Raji (cell line): ENCODE data around the gene PID1.

Experiments used
- POLR2A ChIP-seq: IDR thresholded peaks from 2 replicates; pipeline ENCODE4 v1.6.1; 2011; ENCODE audit warnings: low read depth, low read length, control low read depth; ENCODE audit not compliant: insufficient read depth

The PID1 gene

DNA sequence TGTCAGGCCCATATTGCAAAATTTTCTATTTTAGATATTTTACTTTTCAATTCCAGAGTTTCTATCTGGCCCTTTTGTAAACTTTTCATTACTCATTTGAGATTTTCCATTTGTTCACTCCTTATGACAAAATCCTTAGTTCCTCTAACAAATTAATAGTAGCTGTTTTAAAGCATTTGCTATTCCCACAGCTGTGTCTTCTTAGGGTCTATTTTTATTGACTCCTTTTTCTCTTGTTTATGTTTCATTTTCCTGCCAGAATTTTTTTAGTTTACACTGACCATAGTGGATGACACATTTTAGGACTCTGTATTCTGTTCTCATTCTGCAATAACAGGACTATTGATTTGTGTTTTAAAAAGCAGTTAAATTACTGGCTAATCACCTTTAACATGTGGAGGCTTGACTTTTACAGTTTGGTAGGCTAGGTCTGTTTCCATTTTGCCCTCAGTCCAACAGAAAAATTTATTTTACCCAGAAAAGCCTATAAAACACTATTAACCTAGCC is 30.0 kb downstream of the PID1 start:
- TF ChIP-seq POLR2A, result no peak

DNA sequence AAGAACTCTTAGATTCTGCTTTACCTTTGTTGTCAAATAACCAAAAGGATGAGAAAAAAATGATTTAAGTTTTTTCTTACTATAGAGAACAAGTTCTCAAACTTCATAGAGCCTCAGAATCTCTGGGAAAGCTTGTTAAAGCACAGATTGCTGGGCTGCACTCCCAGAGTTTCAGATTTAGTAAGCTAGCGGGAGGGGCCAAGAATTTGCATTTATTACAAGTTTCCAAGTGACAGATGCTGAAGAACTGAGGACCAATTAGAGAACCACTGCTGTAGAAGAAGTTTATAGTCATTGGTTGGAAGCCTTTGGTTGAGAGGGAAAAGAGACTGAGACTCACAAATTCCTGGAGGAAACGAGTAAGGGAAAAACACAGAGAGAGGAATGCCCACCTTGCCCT is 32.1 kb downstream of the PID1 start:
- TF ChIP-seq POLR2A, result no peak

DNA sequence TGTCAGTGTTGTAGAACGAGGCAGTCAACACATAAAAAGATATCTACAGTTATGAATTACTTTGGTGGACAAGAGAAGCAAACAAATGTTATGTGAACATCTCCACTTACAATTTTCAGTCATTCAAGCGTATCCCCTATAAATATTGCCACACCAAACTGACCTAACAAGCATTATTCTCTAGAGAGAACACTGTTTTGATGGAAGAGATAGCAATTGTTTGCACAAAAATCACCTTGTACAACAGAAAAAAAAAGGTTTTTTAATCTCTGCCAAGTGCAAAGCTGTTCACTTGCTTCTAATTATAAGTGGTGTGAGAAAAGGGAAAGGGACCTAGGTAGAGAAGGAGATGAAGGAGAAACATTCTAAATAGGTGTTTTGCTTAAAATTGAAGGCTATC is 33.8 kb downstream of the PID1 start:
- no peak for TF ChIP-seq POLR2A

DNA sequence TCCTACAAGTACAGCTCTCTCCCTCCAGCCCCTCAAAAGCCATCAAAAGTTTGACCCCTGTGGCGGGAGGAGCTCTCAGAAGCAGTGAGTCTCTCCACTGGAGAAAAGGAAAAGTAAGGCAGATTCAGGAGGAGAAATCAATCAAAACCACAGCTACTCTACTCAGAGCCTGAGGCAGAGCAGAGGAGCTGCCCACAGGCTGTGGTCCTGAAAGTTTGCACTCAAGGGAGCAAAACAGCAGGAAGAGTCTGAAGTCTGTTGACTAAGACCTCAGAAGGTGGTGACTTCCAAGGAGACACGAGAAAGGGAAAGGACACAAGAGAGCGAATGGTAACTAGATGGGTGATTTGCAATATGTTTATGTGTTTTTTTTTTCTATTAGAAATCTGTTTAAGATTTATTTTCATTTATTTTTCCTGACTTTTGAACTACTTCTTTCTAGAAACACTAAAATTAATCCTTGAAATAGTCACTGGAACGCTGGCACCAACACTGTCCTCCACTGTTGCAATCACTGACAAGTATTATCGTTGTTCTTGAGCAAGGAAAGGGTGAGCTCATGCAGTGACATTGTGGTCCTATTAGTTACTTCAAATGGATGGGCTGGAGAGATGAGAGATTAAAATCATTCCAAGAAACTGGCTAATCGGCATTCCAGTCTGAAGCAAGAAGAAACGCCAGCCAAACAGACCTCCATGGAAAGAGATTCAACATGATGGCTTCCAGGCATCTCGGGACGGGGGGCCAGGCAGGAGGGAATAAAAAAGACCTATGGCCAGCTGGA is 35.8 kb downstream of the PID1 start:
- no peak for TF ChIP-seq POLR2A

DNA sequence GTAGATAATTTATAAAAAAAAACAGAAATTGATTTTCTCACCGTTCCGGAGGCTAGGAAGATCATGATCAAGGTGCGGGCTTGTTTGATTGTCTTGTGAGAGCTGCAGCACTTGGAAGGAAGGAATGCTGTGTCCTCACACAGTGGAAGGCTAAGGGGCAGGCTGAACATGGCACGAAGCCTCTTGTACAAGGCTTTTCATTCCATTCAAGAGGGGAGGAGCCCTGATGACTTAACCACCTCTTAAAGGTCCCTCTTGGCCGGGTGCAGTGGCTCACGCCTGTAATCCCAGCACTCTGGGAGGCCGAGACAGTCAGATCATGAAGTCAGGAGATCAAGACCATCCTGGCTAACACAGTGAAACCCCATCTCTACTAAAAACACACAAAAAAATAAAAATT is 39.2 kb downstream of the PID1 start:
- TF ChIP-seq POLR2A, result no peak

DNA sequence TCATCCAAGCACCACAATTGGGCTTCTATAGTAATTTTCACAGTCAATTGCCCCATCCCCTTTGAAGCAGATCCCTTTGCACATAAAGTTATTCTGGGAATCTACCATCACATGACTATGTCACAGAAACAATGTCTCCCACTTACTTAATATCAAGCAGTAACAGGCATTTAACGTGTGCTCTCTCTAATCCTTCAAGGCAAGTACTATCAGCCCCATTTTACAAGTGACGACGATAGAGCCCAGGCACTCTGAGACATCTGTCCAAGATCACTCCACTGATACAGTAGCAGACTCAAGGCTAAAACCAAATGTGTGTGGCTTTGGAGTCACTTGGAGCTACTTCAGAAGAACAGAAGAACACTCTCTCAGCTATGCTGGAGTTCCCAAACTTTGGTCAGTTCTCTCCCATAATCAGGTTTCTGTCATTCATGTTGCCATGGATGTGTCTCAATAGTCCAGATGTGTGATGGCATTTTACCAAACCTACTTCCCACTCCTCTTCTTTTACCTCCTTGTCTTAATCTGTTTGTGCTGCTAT is 39.7 kb downstream of the PID1 start:
- no peak for TF ChIP-seq POLR2A

DNA sequence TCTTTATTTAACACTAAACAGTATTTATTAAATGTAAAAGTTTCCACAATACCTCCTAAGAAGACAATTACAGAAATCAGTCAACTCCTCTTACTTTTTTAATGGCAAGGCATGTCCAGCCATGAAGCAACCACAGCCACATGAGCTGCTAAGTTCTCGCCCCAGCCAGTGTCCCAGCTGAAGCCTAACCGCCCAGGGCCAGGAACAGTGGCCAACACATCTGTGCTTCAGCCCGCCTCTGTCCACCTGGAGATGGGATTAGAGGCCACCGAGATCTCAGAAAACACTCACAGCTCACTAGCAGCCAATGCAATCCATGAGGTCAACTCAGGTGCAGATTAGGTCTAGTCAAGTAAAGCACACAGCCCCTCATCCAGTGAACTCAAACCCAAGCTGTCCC is 40.2 kb downstream of the PID1 start:
- TF ChIP-seq POLR2A, result no peak

DNA sequence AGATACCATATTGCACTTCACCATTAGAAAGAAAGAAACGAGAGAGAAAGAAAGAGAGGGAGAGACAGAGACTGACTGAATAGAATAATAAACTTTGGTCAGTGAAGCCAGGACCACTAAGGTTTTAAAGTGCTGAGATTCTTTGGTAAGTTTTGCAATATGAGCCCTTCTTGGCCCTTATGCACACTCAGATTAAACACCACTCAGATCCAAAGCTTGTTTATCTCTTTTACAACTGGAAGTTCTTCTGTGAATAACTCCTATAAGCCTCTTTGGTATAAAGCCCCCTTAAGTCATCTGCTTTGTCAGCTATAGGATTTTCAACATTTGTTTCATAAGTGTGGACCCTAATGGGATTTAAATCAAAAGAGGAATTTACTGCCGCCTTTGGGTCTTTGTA is 40.8 kb downstream of the PID1 start:
- no peak for TF ChIP-seq POLR2A

DNA sequence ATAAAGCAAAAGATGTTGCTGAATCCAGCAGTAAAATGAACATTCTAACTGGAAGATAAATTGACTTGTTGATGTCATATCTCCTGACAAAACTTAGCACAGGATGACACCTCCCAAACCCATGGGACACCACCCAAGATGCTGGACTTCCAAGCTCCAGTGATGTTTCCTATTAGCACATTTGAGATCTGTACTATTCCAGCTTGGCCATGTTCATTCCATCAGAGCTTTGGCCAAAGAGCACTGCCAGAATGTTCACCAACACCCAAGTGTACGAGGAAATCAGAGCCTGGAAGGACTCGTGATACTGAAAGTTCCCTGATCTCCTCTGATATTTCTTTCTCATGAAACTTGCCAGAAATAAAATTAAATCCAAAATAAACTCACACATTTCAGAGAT is 44.7 kb downstream of the PID1 start:
- no peak for TF ChIP-seq POLR2A

DNA sequence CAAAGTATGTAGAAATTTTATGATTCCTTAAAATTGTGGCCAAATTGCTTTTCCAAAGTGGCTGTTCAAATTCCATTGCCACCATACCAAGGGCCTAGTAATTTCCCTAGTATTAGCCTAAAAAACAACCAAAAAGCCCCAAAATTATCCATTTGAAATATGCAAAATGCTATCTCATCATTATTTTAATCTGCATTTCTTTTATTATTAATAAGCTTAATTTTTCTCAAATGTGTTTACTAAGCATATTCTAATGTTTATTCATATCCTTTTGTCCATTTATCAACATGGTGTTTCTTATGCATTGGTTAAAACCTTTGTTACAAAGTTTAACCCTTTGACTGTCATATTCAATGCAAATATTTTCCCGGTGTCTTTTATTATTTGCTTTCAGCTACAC is 48.0 kb downstream of the PID1 start:
- no peak for TF ChIP-seq POLR2A

DNA sequence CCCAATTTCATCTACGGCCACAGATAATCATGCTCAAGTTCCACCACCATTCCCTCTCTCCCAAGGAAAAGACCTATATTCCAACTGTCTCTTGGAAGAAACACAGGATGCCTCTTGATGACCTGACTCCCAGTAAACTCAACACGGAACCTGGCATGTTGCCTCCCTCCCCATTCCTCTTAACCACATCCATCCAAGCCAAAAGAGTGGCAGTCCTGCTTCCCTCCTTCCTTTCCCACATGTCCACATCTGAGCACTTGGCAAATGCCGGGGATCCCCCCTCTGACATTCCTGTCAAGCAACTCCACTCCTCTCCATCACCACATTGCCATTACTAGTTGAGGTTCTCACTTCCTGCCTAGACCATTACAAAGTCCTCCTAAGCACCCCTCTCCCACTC is 49.4 kb downstream of the PID1 start:
- TF ChIP-seq POLR2A, result no peak

DNA sequence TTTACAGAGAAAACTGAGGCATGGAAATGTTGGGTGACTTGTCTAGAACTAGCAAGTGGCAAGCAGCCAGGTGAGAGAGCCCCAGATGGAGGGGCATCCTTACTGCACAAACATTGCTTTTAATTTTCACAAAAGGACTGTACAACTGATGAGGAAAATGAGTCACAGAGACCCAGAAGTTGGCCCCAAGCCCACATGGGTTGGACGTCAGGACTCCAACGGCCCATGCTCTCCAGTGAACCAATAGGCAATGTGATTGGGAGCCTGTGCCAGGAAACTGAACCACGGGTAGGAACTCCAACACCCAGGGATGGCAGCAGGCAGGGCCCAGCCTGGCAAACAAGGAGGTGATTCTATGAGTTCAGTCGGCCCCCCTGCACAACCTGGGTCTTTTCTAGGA is 50.8 kb downstream of the PID1 start:
- no peak for TF ChIP-seq POLR2A

DNA sequence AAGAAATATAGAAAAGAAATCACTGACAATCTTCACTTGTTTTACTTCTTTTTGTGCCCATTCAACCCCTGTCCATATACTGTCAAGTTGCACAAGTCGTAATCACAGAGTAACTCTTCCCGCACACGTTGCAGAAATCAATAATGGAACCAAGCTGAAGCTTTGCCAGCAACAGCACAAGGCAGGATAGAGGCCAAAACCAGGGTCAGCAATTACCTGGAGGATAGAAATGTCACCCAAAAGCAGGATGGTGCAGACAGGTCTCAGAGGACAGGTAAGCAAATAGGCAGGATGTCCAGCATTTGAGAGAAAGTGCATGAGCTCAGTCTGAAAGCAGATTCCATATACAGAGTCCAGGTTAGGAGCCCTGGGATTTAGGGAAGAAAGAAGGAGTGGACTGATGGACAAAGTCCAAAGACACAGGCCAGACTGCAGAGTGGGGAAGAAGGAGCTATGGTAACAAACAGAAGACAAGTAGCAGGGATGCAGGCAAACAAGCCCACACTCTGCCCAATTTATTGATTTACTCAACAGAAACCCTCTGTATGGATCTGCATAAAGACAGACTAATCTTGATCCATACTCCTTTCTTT is 52.7 kb downstream of the PID1 start:
- TF ChIP-seq POLR2A, result no peak

DNA sequence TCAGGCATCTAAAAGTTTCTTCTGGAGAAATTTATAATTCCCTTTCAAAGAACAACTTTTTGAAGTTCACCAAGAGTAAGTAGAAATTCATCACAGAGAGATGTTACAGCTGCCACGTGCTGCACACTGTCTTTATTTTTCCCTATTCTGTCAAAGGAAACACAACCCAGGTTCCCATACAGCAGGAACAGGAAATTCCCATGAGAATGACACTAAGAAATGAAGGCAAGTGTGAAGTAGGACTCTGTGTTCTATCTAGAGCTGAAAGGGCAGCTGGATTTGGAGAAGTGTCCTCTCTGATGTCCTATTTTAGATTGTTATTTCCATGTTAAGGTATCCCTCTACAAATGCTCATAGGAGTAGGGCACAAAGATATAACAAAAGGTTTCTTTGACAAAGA is 58.8 kb downstream of the PID1 start:
- TF ChIP-seq POLR2A, result no peak

DNA sequence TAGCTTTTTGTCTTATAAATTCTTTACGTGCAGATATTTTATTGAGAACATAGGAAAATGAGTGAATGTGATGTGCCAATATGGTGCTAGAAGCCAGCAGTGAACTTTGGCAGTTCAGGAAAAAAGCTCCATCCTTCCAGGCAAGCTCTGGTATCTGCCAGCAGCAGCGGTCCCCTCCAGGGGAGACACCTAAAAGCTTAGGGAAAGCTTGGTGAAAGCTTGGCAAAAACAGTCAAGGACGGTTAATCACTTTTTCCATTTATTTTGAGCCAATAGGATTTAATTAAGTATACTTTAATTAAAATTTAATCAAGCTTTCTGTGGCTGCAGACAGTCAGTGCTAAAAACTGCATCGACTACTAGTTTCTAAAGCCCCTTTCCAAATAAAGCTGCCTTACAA is 60.4 kb downstream of the PID1 start:
- TF ChIP-seq POLR2A, result no peak

DNA sequence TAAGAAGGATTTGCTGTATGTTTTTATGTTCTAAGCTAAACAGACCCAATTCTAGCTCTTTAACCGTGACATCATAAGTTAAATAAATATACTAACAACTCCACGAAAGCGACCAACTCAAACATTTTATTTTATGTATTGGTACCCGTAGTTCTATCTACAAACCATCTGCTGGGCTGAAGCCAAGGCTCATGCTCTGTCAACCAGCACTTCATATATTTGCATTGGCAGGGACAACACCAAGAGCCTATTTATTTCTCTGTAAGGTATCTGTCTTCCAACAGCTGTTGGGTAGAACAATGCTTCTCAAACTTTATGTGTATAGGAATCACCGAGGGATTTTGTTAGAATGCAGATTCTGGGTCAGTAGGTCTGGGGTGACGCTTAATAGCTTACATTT is 64.5 kb downstream of the PID1 start:
- TF ChIP-seq POLR2A, result no peak

DNA sequence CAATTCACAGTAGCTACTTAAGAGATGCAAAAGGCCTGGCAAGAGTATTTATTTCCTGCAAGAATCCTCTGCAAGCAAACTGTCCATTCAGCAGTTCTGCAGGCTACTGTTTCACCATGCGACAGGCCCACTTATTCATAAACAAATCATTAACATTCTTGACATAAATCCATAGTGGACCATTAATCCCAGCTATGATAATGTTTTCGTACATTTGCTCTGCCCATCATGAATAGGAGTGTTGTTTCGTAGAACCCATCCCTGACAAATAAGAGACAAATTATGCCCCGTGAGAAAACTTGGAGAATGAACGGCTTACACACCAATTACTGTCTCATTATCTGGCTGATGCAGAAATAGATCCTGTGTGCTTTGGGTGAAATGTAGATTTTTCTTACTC is 65.4 kb downstream of the PID1 start:
- no peak for TF ChIP-seq POLR2A

DNA sequence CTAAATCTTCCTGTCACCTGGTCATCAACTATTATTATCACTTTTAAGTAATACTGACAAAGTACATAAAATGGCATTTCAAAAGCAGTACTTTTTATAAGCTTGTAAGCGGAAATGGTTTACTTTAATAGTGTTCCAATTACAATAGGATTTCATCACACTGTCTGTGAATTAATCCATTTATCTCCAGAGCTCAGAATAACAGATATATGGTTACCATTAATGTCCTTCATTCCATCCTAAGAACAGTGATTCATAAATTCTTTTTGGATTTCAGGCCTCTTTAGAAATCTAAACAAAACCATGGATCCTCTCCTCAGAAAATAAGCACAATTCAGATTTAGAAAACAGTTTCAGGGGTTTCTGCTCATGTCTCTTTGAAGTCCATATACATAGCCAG is 68.4 kb downstream of the PID1 start:
- no peak for TF ChIP-seq POLR2A
